Fibroblast of skin of left quadriceps (primary cell): Measurements from ENCODE around the gene TMPRSS5.

Experiments
- DNase-seq, 2 experiments: peaks; one replicate each; pipeline ENCODE4 v3.0.0-alpha.2; 2013; ENCODE audit warnings: low read depth in 2 of 2

The TMPRSS5 gene

DNA sequence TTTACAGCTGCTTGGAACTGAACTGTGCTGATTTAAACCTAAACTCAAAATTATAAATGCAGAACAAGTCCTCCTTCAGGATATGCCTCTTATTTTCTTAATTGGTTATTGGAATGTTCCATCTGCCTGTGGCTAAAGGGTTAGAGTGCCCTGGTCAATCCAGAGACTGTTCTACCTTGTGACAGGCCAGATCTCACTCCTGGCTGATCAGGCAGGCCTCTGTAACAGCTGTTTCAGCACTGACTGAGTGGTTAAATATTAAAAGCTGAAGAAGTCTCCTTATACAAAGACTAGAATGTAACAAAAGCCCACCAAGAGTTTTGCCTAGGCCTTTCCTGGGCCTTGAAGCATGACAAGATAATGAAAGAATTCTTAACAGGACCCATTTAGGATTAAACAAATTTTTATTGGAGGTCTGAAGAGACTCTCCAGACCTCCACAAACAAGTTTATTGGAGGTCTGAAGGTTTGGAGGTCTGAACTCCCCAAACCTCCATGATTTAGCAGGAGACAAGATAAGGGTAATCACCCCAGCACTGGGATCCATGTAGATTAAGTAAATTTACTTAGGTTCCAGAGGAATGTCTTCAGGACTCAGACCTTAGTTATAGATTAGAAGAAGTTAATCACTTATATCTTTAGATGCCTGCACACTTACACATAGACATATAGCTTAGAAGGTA is 35.8 kb downstream of the TMPRSS5 start:
- DNase-seq, result no peak

- DNase-seq, result no peak
These were observed 37.9 kb downstream of the TMPRSS5 start for GRCh38 chr11:113668255-113668654.

- DNase-seq, result no peak
These were observed 38.3 kb downstream of the TMPRSS5 start for GRCh38 chr11:113667801-113668200.

DNA sequence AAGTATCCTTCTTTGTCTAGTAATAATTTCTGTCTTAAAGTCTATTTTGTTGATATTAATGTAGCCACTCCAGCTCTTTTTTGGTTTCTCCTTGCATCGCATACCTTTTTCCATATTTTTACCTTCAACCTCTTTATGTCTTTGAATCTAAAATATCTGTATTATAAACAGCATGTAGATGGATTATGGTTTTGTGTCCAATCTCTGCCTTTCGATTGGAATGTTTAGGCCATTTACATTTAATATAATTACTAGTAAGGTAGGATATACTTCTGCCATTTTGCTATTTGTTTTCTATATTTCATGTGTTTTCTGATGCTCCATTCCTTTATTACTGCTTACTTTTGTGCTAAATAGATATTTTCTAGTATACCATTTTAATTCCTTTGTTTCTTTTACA is 39.5 kb downstream of the TMPRSS5 start:
- DNase-seq, result no peak

- no peak for DNase-seq
These were observed 41.0 kb downstream of the TMPRSS5 start for GRCh38 chr11:113664981-113665710.

DNA sequence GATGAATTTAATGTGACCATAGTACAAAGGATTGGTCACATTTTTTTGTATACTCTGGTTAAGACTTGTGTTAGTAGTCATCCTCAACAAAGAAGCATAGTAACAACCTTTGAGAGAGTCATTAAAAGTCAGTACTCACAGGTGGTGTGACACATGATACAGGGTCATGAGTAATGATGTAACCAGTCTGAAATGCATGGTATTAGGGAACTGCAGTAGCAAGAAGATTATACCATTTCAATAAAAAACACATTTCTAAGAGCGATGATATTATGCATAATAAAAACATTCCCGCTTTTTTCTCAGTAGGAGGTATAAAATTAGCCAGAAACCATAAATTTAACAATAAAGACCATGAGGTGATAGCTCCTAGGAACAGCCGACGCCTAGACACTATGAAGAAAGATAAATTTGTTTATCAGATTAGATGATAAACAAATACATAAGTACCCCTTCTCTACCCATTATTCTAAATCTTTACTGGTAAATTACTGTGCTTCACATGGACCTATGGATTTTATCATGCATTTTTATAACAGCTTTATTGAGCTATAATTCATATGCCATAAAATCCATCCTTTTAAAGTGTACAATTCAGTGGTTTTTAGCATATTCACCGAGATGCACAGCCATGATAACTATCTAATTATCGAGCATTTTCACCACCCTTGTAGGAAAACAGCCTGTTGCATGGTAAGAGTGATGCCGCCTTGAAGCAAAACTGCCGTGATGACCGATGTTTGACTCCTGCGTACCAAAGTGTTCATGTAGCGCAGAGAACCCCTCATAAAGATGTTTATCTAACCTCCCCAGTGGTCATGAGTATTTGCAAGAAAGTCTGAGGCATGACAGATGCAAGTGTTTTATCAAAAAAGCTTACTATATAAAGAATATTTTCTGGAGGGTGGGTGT is 41.8 kb downstream of the TMPRSS5 start:
- peak; percentile 23 to 30 for DNase-seq

GRCh38 chr11:113663567-113663966 is 42.5 kb downstream of the TMPRSS5 start:
- no peak for DNase-seq

DNA sequence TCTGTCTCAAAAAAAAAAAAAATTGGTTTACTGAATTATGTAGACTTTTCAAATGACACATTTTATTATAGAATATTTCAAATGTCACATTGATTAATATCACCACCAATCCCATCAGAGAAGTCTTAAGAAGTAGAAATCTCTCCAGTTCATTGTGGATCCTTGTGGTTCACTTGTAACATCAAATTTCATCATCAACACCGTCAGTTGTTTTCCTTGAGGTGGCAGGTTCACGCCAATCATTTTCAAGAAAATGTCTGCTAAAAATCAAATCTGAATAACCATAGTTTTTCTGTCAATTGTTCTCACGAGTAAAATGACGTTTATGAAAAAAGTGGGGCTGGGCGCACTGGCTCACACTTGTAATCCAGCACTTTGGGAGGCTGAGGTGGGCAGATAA is 50.3 kb downstream of the TMPRSS5 start:
- DNase-seq, result no peak

DNA sequence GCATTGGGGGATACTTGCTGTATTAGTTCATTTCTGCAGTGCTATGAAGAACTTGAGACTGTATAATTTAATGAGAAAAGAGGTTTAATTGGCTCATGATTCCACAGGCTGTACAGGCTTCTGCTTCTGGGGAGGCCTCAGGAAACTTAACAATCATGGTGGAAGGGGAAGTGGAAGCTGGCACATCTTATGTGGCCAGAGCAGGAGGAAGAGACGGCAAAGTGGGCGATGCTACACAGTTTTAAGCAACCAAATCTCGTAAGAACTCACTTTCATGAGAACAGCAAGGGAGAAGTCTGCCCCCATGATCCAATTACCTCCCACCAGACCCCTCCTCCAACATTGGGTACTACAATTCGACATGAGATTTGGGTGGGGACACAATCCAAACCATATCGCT is 55.1 kb downstream of the TMPRSS5 start:
- no peak for DNase-seq

DNA sequence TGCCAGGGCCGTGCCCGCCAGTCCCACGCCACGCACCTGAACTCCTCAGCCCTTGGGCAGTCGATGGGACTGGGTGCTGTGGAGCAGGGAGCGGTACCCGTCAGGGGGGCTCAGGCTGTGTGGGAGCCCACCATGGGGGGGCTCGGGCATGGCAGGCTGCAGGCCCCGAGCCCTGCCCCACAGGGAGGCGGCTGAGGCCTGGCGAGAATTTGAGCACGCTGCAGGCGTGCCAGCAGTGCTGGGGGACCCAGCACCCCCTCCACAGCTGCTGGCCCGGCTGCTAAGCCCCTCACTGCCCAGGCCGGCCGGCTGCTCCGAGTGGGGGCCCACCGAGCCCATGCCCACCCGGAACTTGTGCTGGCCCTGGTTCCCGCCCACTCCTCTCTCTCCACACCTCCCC is 56.8 kb downstream of the TMPRSS5 start:
- DNase-seq, result no peak

- DNase-seq, result no peak
These were observed 58.3 kb downstream of the TMPRSS5 start for GRCh38 chr11:113647856-113648255.

DNA sequence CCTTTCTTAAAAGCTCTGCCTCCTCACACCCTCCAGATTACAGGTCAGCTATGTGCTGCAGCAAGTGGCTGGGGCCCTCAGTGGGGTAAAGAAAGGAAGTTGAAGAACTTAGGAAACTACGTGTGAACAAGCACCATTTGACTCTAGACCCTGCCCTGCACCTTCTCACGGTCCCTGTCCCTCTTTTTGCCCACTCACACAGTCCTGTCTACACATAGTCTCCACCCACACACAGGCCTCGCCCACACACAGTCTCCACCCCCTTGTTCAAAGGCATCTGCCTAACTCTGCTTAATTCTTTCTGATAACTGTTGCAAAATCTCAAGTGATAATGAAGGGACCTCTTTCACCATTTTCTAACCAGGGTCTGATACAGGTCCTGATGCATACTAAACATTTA is 59.0 kb downstream of the TMPRSS5 start:
- DNase-seq, result no peak

- DNase-seq, result no peak
These were observed 60.3 kb downstream of the TMPRSS5 start for GRCh38 chr11:113645593-113646349.

DNA sequence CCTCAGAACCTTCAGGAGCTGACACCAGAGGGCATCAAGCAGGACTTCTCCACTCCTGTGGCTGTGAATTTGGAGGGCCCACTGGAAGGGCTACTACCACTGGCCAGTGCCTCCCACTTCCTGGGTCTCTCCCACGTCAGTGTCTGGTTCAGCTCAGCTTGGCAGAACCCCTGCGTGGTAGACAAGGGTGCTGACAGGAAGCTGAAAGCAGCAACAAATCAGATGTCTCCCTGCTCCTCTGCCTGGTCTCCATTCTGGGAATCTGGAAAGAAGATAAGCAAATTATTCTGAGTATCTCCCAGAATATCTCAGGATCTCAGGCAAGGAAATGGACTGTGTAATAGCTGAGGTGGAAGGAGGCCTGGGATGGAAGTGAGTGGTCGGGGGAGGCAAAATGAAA is 61.5 kb downstream of the TMPRSS5 start:
- no peak for DNase-seq

GRCh38 chr11:113643701-113644100 is 62.4 kb downstream of the TMPRSS5 start:
- no peak for DNase-seq

DNA sequence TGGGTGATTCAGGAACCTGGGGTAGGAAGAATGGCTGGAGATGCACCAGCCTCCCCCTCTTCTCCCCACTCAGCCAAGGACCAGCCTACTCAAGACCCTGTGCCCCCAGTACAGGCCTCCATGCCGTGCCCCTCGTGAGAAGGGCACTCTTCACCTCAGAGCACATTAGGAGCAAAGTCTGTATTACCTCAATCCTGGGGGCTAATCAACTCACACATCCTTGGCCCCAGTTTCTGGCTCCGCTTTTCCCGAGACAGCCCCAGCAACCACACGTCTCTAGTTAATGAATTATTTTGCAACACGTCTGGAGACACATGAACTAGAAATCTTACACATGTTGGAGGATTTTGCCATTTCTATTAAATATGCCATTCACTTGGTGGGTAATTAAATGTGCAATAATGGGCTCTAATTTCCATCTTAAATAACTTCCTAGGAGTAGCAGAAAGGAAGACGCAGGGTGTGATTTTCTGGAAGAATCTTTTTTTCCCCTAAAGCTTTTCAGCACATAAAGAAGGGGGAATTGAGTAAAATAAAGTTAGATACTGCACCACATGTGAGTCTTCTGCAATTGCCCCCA is 63.0 kb downstream of the TMPRSS5 start:
- no peak for DNase-seq

DNA sequence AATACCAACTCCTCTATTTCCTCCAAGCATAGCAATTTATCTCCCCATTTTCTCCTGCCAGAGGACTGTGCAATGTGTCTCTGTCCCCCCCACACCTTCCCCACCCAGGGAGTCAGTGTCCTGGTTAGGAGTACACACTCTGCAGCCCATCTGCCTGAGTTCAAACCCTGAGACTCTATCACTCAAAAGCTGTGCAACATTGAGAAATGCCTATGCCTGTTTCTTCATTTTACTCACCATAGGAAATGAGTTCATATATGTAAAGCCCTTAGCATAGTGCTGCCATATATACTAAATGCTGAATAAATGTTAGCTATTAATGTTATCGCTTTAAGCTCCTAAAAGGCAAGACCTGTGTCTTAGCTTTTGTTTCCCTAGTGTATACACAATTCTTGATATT is 64.0 kb downstream of the TMPRSS5 start:
- DNase-seq, result no peak

DNA sequence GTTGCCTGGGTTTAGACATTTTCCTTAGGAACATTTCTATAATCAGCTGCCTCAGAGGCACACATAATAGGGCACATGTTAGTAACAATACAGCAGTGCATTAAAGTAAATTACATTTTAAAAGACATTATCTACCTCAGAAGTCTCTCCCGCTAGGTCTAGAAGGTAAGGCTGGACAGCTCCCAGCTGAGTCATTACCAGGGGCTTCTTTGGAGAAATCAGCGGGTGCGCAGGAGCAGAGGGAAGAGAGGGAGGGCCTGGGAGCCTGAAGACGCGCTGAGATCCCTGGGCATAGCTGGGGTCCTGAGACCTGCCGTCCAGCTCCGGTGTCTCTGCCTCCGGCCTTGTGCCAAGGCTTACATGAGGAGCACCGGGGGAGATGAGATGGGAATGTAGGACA is 67.7 kb downstream of the TMPRSS5 start:
- DNase-seq, result no peak

DNA sequence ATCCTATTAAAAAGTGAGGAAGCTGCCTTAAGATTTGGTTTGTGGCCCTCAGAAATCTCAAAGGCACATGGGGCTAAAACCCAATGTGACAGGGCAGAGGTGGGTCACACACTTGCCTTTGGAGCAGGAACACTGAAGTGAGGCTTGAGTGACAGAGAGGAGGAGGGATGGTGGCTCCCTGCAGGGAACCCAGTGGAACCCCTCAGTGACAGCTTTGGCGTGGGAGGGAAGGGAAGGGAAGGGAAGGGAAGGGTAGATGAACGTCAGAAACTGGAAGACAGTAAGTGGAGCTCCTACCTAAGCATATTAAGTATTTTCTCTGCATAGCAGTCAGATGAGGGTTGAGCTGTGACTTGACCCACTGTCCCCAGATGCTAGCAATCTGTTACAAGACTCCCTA is 68.5 kb downstream of the TMPRSS5 start:
- DNase-seq, result no peak
